Endothelial cell of umbilical vein (primary cell): ENCODE results near the gene CD300LD.

Source experiments
- EZH2 ChIP-seq: IDR thresholded peaks from 2 replicates; pipeline ENCODE4 v1.6.1; 2012; ENCODE audit warnings: borderline replicate concordance, low read depth, mild to moderate bottlenecking, moderate library complexity, low read length, inconsistent platforms; ENCODE audit not compliant: severe bottlenecking
- GATA2 ChIP-seq: IDR thresholded peaks from 2 replicates; pipeline ENCODE4 v1.7.0; 2011; ENCODE audit warnings: low read depth, mild to moderate bottlenecking, moderate library complexity, mixed read lengths, low read length; ENCODE audit not compliant: insufficient read length, insufficient read depth
- MYC ChIP-seq: IDR thresholded peaks from one replicate; pipeline ENCODE4 v1.6.1; 2011; ENCODE audit warnings: mild to moderate bottlenecking, low read depth, low read length
- POLR2A ChIP-seq: IDR thresholded peaks from 2 replicates; pipeline ENCODE4 v1.6.1; 2012; ENCODE audit warnings: low read depth, mild to moderate bottlenecking, control low read depth, low read length
- POLR2AphosphoS5 ChIP-seq: IDR thresholded peaks from 2 replicates; pipeline ENCODE4 v1.6.1; 2012; ENCODE audit warnings: low read depth, mild to moderate bottlenecking, control low read depth, low read length, moderate library complexity; ENCODE audit not compliant: insufficient read depth
- TF ChIP-seq, protein P1 (sequence below), 2 donors: IDR thresholded peaks; 1 replicate in 1 of 2; 2 replicates in 1 of 2; pipeline ENCODE4 v1.5.1; 2011; ENCODE audit warnings: low read length in 2 of 2, mild to moderate bottlenecking in 2 of 2, moderate library complexity in 2 of 2, control low read depth in 1 of 2, inconsistent platforms in 1 of 2, low read depth in 1 of 2; ENCODE audit not compliant: insufficient read depth in 1 of 2; ENCODE audit errors: extremely low read depth in 1 of 2

DNA sequence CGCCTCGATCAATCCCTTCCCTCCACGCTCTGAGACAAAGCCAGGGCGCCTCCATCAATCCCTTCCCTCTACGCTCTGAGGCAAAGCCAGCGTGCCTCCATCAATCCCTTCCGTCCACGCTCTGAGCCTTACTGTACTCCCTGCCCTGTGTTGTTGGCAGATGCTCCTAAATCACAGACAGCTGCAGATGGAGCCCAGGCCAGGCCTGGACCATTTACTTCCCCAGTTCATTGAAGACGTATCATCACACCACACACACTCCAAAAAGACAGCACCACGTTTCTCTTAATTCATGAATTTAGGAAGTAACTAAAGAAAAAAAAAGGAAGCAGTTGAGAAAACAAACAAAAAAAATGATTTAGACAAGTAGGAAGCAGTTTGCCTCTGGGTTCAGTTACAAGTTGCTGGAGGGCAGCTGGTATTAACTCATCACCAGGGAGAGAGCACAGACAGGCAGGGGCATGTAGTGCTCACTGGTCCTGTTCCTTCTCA, 7.4 kb upstream of the CD300LD start:
- TF ChIP-seq, protein P1, sequence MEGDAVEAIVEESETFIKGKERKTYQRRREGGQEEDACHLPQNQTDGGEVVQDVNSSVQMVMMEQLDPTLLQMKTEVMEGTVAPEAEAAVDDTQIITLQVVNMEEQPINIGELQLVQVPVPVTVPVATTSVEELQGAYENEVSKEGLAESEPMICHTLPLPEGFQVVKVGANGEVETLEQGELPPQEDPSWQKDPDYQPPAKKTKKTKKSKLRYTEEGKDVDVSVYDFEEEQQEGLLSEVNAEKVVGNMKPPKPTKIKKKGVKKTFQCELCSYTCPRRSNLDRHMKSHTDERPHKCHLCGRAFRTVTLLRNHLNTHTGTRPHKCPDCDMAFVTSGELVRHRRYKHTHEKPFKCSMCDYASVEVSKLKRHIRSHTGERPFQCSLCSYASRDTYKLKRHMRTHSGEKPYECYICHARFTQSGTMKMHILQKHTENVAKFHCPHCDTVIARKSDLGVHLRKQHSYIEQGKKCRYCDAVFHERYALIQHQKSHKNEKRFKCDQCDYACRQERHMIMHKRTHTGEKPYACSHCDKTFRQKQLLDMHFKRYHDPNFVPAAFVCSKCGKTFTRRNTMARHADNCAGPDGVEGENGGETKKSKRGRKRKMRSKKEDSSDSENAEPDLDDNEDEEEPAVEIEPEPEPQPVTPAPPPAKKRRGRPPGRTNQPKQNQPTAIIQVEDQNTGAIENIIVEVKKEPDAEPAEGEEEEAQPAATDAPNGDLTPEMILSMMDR (IDR thresholded peaks at IDR 0.05; ENCODE audit: extremely low read depth in 1 of 2, insufficient read depth in 1 of 2, low read depth in 1 of 2, low read length in 2 of 2): no peak
- no peak for TF ChIP-seq EZH2
- no peak for TF ChIP-seq MYC
- no peak for TF ChIP-seq POLR2A
- TF ChIP-seq POLR2AphosphoS5: no peak
- no peak for TF ChIP-seq GATA2
